GM15510 (cell line): Measurements from ENCODE around the gene PLXDC1.

Experiments
- POLR2A ChIP-seq: IDR thresholded peaks from 3 replicates; pipeline ENCODE4 v1.6.1; 2011; ENCODE audit warnings: borderline replicate concordance; ENCODE audit not compliant: insufficient read length; ENCODE audit errors: extremely low read depth

The PLXDC1 gene

DNA sequence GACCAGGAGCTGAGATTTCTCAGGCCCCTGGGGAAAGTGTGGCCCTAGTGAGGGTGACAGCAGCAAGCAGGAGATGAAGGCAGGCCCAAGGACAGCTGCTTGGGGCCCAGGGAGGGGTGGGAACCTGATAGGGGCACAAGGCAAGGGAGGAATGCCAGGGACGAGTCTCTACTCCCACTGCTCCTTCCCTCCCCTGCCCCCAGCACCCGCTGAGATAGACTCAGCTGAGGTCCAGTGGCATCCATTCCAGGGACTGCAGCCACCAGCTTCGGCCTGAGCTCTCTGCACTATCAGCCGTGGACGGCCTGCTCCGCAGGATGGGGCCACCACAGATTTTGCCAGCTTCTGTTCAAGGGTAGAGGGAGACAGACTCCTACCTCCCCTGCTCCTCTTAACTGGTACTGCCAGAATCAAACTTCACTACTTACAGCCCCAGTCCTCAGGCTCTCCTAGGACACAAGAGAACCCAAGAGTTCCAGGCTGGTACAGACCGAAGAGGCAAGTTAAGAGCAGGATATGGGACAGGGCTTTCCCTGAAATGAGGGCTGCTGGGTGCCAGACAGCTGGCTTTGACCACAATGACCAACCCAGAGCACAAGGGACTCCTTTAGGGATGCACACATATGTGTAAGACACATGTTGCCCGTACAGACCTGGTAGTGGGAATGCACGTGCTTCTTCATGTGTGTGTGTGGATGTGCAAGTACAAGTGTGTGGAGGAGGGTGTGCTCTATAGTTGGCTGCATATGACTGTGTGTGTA lies 40.5 kb upstream of the PLXDC1 start:
- no peak for TF ChIP-seq POLR2A

DNA sequence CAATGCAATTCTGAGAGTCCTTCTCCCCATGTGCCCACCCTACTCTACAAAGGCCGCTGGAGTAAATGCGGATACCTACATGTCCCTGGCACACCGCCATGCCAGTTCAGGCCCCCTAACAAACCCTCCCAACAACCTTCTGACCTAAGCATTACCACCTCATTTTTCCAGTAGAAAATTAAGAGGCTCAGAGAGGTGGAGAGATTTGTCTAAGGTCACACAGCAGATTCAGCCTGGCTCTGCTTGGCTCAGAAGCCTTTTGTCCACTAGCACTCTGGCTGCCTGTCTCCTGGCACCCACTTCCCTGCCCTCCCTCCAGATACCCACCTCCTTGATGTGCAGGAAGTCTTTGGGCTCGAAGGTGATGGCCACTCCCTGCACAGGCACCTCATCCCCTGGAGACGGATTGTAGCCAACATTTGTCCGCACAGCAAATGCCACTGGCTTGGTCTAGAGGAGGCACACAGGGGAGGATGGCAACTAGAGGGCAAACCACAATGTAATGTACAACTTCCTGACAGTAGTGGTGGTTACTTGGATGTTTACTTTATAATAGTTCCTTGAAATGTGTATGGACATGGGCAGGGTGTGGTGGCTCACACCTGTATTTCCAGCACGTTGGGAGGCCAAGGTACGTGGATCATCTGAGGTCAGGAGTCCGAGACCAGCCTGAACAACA lies 35.9 kb upstream of the PLXDC1 start:
- no peak for TF ChIP-seq POLR2A

DNA sequence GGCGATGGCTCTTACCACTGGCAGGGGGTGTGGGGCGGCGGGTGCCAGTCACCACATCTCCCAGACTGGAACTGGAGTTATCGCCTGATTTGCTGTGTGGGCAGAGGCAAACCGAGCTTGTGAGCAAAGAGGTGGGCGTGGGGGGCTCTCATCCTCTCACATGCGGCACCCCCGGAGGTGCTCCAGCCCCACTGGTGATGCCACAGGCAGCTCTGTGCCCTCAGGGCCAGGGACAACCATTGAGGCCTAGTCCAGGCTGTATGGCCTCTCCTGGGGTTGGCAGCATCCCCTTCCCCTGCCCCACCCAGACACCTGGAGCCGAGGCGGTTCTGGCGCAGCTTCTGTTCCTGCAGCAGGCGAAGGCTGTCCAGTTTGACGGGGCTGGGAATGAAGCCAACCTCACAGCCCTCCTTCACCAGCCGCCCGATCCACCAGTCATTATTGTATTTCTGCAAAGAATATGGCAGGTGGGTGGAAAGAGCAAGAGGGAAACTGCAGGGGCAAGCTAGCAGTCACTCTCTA lies 35.1 kb upstream of the PLXDC1 start:
- no peak for TF ChIP-seq POLR2A

DNA sequence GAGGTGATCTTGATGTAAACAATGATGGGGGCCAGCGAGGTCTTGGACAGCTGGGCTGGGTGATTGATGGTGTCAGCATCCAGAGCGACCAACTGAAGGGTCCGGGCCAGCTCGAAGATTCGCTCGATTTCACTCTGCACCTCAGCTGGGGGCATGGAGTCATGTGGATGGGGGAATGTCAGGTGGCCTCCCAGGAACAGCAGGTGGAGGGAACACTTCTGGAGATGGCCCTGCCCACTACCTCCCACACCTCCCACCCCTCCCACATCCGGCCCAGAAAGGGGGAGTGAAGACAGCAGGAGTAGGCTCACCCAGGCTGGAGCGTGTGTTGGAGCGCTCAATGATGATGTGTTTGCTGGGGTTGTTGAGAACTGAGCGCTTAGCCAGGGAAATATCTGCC lies 32.3 kb upstream of the PLXDC1 start:
- TF ChIP-seq POLR2A = no peak

DNA sequence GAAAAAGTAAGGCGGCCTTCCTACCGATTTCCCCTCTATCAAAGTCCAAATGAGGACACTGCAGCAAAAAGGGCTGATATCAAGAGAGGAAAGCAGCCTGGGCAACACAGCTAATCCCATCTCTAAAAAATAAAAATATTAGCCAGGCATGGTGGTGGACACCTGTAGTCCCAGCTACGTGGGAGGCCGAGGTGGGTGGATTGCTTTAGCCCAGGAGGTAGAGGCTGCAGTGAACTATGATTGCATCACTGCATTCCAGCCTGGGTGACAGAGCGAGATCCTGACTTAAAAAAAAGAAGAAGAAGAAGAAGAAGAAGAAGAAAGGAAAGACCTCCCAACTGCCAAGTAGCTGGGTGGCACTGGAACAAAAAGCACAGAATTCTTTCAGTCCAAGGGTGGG lies 31.6 kb upstream of the PLXDC1 start:
- TF ChIP-seq POLR2A = no peak

DNA sequence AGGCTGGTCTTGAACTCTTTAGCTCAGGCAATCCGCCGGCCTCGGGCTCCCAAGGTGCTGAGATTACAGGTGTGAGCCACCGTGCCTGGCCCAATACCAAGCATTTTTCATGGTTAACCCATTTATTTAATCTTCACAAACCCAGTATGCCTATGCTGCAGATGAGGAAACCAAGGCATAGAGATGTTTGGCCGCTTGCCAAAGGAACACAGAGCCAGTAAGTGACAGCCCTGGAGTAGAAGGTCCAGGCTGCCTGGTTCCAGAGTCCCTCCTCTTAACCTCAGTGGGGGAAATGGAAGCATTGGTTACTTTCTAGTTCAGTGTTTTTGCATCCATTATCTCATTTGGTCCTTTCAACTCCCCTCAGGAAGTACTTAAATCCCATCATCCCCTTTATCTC lies 29.9 kb upstream of the PLXDC1 start:
- no peak for TF ChIP-seq POLR2A

DNA sequence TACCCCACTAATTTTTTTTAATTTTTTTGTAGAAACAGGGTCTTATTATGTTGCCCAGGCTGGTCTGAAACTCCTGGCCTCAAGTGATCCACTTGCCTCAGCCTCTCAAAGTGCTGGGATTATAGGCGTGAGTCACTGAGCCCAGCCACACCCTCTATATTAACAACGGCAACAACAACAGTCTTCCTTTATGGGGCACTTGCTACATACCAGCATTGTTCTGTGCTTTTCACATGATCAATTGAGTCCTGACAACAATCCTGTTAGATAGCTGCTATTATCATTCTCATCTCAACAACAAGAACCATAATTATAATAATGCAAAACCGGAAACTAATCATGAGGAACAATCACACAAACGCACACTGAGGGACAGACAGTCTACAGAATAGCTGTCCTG lies 27.1 kb upstream of the PLXDC1 start:
- no peak for TF ChIP-seq POLR2A

DNA sequence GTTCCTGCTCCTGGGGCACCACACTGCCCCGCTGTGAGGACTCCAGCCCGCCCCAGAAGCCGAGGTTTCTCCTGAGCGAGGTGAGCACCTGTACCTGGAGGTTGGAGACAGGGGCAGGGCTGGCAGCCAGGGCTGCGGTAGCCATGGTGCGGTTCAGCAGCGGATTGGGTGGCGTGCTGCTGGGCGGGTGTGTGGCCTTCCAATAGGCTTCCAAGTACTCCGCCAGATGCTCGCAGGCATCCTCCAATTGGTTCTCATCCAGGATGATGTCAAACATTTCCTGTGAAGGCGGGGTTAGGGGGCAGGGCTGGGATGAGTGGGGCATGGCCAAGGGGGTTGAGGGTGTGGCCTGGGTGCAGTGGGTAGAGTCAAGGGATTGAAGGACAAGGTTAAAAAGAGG lies 25.8 kb upstream of the PLXDC1 start:
- TF ChIP-seq POLR2A = no peak

DNA sequence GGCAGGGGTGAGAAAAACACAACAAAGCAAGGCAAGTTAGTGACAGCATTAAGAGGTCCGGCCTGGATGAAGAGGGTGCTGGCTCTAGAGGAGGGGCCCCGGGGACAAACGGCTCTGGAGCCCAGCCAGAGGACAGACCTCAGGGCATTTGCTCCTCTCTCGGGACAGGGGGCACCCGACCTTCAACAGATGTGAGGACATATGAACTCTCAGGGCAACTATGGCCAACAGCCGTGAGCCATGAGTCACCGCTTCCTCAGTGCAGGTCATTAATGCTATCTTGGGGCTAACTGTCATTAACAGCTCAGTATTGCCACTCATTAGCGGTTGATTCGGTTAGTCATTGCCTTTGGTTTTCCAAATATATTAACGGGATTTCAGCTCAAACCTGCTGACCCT lies 24.3 kb upstream of the PLXDC1 start:
- TF ChIP-seq POLR2A = no peak

DNA sequence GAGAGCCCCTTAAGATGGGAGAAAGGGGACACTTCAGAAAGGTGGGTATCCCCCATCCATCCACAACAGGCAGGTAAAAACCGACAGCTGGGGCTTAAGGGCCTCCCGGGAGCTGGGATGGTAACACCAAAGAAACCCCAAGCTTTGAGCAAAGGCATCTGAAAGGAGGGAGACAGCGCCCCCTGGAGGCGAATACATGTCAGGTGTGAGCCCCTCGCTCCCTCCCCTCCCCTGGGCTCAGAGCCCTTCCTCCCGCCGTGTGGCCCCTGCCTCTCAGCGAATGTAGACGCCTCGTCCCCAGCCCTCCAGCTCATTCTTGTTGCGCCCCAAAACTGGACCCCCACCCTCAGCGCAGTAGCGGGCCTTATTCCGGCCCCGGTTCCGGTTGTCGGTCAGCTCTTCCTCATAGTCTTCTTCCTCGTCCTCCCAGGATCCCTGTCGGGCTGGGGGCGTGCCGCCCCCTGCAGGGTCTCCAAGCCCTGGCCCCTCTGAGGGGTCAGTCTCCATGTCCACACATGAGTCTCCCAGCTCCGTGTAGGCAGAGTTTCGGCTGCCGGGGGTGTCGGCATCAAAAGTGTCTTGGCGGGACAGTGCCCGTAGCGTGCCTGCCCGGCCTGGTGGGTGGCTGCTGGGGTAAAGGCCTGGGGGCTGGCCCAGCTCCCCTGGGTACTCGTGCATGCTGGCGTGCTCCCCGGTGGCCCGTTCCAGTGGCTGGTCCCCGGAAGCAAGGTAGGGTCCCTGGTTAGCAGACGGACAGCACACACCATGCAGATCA lies 23.7 kb upstream of the PLXDC1 start:
- no peak for TF ChIP-seq POLR2A

DNA sequence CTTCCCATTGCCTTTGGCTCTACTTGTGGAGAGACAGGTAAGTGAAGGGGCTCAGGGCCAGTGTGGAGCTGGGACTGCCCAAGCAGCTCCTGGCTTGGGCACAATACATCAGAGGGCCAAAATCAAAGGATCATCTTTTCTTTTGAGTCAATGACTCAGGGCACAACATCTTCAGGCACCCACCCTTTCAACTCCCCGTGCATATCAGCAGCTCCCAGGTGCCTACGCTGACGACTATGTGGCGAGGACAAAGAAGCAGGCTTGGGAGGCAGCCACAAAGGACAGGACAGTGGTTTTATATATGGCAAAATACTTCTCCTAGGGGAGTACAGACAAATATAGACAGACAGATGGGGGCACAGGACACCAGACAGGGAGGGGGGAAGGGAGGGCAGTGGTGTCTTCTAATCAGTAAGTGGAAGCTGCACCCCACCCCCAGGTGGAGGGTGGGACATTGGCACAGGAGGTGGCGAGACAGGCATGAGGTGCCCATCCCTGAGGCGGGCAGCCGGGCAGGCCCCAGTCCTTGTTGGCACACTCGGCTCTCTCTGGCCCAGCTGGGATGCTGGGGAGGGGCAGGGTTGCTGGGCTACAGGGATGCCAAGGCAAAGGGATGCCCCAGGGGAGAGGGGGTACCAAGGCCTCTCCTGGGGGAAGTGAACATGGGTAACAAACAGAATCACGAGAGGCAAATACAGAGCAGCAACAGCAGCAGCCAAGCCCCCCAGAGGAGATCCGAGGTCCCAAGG lies 22.3 kb upstream of the PLXDC1 start:
- no peak for TF ChIP-seq POLR2A

DNA sequence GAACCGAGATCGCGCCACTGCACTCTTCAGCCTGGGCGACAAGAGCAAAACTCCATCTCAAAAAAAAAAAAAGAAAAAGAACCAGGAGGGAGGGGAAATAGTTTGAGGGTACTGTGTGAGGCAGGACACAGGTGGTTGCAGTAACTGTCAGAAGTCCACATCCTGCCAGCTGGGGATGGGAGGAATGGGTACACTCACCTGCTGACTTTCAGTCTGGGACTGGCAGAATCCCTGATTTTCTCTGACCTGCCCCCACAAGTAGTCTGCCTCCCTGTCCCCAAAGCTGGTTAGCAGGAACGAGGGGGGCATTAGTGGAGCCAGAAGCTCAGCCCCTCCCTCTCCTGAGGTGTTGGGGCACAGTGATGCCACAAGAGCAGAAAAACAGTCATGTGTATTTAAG lies 21.6 kb upstream of the PLXDC1 start:
- no peak for TF ChIP-seq POLR2A

DNA sequence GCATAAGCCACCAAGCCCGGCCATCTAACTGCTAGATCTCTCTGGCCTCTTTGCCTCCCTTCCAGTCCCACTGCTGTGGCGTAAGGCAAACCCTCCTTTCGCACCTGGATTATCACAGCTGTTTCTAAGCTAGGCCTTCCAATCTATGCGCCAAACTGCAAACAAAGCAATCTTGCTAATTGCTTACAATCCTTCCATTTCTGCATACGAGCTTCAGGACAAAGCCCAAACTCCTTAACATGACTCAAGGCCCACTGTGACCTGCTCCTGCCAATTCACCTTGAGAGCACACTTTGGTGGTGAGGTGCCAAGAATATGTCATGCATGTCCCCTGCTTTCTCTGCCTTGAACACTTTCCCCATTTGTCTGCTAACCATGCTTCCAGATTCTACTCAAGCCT lies 20.5 kb upstream of the PLXDC1 start:
- TF ChIP-seq POLR2A = no peak

DNA sequence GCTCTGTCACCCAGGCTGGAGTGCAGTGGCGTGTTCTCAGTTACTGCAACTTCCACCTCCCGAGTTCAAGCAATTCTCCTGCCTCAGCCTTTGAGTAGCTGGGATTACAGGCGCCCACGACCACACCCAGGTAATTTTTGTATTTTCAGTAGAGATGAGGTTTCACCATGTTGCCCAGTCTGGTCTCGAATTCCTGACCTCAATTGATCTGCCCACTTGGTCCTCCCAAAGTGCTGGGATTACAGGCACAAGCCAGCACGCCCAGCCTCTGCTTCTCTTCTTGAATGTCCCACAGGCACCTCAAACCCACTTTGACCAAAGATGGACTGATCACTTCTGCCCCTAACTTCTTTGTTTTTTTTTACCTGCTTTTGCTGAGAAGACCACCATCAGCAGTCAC lies 19.1 kb upstream of the PLXDC1 start:
- TF ChIP-seq POLR2A = no peak

DNA sequence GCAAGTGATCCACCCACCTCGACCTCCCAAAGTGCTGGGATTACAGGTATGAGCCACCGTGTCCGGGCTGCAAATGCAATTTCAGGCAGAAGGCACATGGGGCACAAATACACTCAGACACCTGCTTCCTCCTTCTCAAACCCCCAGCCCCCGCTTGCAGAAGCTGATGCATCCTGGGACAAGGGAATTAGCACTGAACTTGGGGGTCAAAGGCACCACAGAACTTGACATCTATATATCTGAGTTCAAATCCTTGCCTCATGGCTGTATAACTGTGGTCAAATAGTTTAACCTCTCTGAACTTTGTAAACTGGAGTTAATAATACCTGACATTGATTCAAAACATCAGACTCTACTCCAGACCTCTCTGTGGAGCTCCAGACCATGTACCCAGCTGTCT lies 18.7 kb upstream of the PLXDC1 start:
- TF ChIP-seq POLR2A = no peak
